OCI-LY1 (cell line): ENCODE results near the gene SDK2.

Experiments used
- EZH2 ChIP-seq: fragments of 200-600 bp; sonication (generic), shearing (Covaris generic); IDR thresholded peaks from 2 replicates; pipeline ENCODE4 v1.8.0; 2017; ENCODE audit warnings: borderline replicate concordance, mixed run types, mild to moderate bottlenecking, antibody characterized with exemption, low read length, moderate library complexity, mixed read lengths
- TF ChIP-seq, protein P1 (sequence below): fragments of 200-600 bp; sonication (generic), shearing (Covaris generic); IDR thresholded peaks from 2 replicates; pipeline ENCODE4 v1.5.1; 2017; ENCODE audit warnings: mild to moderate bottlenecking, antibody characterized with exemption, low read length, moderate library complexity, mixed read lengths

DNA sequence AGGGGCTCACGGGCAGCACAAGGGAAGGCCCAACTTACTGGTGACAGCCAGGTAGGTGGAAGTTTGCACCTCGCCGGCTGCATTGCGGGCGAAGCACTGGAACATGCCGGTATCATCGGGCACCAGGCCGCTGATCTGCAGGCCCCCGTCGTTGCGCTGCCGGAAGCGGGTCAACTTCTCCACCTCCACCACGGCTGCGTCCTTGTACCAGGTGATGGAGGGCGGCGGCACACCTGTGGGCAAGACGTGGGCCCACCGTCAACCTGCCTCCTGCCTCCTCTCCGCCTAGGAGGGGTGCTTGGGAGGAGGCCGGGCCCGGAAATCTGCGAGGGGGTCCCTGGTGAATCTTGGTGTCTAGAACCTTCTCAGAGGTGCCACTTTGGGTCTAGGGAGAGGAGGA lies 208.8 kb downstream of the SDK2 start:
- TF ChIP-seq, protein P1, sequence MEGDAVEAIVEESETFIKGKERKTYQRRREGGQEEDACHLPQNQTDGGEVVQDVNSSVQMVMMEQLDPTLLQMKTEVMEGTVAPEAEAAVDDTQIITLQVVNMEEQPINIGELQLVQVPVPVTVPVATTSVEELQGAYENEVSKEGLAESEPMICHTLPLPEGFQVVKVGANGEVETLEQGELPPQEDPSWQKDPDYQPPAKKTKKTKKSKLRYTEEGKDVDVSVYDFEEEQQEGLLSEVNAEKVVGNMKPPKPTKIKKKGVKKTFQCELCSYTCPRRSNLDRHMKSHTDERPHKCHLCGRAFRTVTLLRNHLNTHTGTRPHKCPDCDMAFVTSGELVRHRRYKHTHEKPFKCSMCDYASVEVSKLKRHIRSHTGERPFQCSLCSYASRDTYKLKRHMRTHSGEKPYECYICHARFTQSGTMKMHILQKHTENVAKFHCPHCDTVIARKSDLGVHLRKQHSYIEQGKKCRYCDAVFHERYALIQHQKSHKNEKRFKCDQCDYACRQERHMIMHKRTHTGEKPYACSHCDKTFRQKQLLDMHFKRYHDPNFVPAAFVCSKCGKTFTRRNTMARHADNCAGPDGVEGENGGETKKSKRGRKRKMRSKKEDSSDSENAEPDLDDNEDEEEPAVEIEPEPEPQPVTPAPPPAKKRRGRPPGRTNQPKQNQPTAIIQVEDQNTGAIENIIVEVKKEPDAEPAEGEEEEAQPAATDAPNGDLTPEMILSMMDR = no peak
- TF ChIP-seq EZH2 = no peak
